ENCODE results near the gene RADX.

DNA sequence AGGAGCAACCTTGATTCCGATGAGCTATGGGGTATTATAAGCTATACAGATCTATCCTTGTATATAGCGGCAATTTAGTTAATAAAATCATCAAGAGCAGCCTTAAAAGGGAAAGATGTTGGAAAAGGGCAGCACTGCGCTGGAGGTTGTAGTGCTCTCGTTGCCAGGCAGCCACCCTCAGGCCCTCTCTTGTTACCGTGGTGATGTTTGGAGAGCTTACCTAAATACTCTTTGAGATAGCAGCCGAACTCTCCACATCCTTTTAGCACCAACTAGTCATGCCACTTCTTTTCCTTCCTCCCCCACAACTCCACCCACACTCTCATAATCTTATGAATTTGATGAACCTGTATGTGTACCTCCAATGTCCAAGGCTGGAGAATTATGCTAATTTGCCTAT is 3.8 kb upstream of the RADX start:
- TF ChIP-seq, protein P1, sequence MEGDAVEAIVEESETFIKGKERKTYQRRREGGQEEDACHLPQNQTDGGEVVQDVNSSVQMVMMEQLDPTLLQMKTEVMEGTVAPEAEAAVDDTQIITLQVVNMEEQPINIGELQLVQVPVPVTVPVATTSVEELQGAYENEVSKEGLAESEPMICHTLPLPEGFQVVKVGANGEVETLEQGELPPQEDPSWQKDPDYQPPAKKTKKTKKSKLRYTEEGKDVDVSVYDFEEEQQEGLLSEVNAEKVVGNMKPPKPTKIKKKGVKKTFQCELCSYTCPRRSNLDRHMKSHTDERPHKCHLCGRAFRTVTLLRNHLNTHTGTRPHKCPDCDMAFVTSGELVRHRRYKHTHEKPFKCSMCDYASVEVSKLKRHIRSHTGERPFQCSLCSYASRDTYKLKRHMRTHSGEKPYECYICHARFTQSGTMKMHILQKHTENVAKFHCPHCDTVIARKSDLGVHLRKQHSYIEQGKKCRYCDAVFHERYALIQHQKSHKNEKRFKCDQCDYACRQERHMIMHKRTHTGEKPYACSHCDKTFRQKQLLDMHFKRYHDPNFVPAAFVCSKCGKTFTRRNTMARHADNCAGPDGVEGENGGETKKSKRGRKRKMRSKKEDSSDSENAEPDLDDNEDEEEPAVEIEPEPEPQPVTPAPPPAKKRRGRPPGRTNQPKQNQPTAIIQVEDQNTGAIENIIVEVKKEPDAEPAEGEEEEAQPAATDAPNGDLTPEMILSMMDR (IDR thresholded peaks at IDR 0.05; ENCODE audit: low read depth, low read length, poor library complexity, severe bottlenecking) = no peak
- TF ChIP-seq EZH2phosphoT487 (IDR thresholded peaks at IDR 0.05; ENCODE audit: borderline replicate concordance, low read length) = no peak
